WI38 (cell line): Measurements from ENCODE around the gene LRP10.
"Not testable (repeated sequence)": the region's sequence is repeated elsewhere in the genome, so short reads cannot be mapped to it uniquely, and the experiment has no call there.

Experiments
- H3K4me3 ChIP-seq: 2 replicates; pipeline ENCODE4 v1.5.1; 2011; ENCODE audit warnings: low read depth, mild to moderate bottlenecking, control low read depth, low read length
- TF ChIP-seq, protein P1 (sequence below): IDR thresholded peaks from 2 replicates; pipeline ENCODE4 v1.5.1; 2012; ENCODE audit warnings: low read depth, mild to moderate bottlenecking, control low read depth, low read length

LRP10 gene

GRCh38 chr14:22850944-22851764 is 20.4 kb upstream of the LRP10 start:
- H3K4me3 ChIP-seq, result peak overlapping the region; percentile 27; the same call in 1 of the 2 replicates
- TF ChIP-seq, protein P1, sequence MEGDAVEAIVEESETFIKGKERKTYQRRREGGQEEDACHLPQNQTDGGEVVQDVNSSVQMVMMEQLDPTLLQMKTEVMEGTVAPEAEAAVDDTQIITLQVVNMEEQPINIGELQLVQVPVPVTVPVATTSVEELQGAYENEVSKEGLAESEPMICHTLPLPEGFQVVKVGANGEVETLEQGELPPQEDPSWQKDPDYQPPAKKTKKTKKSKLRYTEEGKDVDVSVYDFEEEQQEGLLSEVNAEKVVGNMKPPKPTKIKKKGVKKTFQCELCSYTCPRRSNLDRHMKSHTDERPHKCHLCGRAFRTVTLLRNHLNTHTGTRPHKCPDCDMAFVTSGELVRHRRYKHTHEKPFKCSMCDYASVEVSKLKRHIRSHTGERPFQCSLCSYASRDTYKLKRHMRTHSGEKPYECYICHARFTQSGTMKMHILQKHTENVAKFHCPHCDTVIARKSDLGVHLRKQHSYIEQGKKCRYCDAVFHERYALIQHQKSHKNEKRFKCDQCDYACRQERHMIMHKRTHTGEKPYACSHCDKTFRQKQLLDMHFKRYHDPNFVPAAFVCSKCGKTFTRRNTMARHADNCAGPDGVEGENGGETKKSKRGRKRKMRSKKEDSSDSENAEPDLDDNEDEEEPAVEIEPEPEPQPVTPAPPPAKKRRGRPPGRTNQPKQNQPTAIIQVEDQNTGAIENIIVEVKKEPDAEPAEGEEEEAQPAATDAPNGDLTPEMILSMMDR, result no peak

DNA sequence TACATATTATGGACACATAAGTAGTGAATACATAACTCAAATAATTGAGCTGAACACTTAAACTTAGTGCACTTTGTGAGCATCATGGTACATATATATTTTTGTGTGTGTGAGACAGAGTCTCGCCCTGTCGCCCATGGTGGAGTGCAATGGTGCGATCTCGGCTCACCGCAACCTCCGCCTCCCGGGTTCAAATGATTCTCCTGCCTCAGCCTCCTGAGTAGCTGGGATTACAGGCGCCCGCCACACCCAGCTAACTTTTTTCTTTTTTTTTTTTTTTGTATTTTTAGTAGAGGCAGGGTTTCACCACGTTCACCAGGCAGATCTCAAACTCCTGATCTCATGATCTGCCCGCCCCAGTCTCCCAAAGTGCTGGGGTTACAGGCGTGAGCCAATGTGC is 19.4 kb upstream of the LRP10 start:
- not testable (repeated sequence) for H3K4me3 ChIP-seq

DNA sequence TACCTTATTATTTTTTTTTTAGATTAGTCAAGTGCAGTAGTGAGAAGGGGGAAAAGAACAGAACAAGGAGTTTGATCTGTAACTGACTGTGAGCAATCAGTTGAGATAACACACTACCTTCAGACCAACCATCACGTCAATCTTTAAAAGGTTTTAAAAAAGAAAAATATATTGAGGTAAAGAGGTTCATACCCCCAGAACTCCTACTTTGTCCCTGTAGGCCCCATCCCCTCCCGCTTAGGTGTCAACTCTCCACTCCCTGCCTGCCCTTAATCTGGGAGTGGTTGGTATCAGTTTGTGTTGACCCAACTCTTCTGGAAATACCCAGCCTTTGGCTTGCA is 19.0 kb upstream of the LRP10 start:
- TF ChIP-seq, protein P1, result no peak
- no peak overlapping the region for H3K4me3 ChIP-seq

DNA sequence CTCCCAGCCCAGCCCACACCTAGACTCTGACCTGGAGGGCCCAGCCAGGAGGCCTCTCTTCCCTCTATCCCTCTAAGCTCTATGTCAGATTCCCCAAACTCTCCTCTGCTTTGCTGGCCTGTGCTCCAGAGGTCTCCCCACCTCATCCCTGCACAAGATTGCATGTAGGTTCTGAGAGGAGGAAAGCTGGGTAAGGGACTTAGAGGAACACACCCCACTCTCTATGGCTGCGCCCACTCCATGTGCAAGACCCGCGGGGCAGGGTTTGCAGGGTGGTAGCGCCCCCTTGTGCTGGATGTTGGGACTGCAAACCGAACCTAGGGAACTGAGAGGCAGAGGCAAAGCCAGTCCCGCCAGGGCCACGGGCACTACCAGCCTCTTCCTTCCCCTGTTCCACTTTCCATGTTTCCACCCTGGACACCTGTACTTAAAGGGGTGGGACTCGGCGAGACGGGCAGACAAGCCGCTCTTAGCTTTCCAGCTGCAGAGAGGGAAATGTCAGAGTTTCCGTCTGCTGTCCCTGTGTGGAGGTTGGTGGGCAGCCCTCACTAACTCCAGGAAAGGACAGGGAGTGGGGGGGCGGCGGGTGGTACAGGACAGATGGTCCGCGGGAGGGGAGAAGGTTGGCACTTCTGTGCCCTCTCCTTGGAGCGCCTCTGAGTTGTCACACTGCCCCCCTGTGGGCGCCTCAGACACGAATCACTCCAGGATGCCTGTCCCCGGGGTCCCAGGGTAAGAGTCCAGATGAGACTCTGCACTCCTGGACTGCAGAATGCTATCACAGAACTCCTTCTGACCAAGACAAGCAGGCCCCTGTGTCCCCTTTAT is 18.4 kb upstream of the LRP10 start:
- peak overlapping the region; percentile 53 for H3K4me3 ChIP-seq
- TF ChIP-seq, protein P1, result peak; percentile 83

GRCh38 chr14:22854296-22854695 is 17.2 kb upstream of the LRP10 start:
- not testable (repeated sequence) for H3K4me3 ChIP-seq

DNA sequence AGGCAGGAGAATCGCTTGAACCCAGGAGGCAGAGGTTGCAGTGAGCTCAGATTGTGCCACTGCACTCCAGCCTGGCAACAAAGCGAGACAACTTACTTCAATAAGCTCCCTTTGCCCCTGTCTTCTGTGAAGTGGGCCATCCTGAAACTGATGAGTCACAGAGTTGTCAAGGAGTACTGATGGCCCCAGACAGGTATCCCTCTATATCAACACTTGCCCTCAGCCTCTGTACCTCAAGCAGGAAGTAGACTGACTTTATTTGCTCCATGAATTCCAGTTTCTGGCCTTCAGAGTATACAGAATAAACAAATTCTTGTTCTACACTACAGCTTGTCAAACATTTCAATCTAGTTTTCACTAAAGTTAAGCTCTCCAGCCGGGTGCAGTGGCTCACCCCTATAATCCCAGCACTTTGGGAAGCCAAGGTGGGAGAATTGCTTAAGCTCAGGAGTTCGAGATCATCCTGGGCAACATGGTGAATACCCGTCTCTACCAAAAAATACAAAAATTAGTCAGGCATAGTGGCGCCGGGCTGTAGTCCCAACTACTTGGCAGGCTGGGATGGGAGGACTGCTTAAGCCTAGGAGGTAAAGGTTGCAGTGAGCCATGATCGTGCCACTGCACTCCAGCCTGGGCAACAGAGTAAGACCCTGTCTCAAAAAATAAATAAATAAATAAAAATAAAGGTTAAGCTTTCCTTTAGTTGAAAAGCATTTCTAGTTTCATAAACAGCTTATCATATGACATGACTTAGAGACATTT is 16.4 kb upstream of the LRP10 start:
- no peak overlapping the region for H3K4me3 ChIP-seq
- TF ChIP-seq, protein P1, result no peak

- TF ChIP-seq, protein P1, result no peak
- no peak overlapping the region for H3K4me3 ChIP-seq
Measured at GRCh38 chr14:22856428-22856827, 15.1 kb upstream of the LRP10 start.

DNA sequence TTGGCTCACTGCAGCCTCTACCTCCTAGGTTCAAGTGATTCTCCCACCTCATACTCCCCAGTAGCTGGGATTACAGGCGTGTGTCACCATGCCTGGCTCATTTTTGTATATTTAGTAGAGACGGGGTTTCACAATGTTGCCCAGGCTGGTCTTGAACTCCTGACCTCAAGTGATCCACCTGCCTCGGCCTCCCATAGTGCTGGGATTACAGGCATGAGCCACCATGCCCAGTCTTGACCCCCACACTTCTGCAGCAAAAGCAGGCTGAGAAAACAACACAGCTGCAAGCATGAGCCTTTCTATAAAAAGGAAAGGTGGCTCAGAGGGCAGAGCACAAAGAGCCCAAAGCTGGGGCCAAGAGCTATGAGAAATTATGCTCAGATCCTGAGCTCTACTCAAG is 11.2 kb upstream of the LRP10 start:
- not testable (repeated sequence) for H3K4me3 ChIP-seq
